Natural killer cell (primary cell): ENCODE measurements around the gene ADI1. TPM values are rescaled to one million over a fixed set of nuclear protein-coding genes. Genes with fewer than 3 reads are reported as not detected.
A peak's percentile ranks its signal among the peaks of the same experiment; 100 is the strongest.
"Not testable (repeated sequence)": the region's sequence is repeated elsewhere in the genome, so short reads cannot be mapped to it uniquely, and the experiment has no call there.

ENCODE experiments used
- ATAC-seq, 3 donors: fragments of 150-1000 bp in 2 of 3; fragments of 200-7000 bp in 1 of 3; cut with Tn5 transposase; 1 replicate in 1 of 3; 2 replicates in 2 of 3; pipeline ENCODE4 v1.10.0; 2021; ENCODE audit warnings: mild to moderate bottlenecking in 2 of 3, moderate library complexity in 2 of 3
- DNase-seq, 2 donors: peaks; one replicate each; pipeline versions ENCODE4 v3.0.0 to v3.0.0-alpha.2; 2013 to 2021; ENCODE audit warnings: mixed read lengths in 1 of 2
- H3K27ac ChIP-seq: one replicate; pipeline ENCODE4 v1.5.1; 2013; ENCODE audit warnings: mild to moderate bottlenecking, low read length
- H3K27me3 ChIP-seq: one replicate; pipeline ENCODE4 v1.6.1; 2013; ENCODE audit warnings: low read length; ENCODE audit not compliant: control insufficient read depth, insufficient read depth
- H3K36me3 ChIP-seq: one replicate; pipeline ENCODE4 v1.6.1; 2013; ENCODE audit warnings: low read length; ENCODE audit not compliant: control insufficient read depth, insufficient read depth
- H3K4me1 ChIP-seq: one replicate; pipeline ENCODE4 v1.6.1; 2013; ENCODE audit warnings: low read length; ENCODE audit not compliant: control insufficient read depth, insufficient read depth
- H3K4me3 ChIP-seq: one replicate; pipeline ENCODE4 v1.5.1; 2013; ENCODE audit warnings: low read length
- H3K9me3 ChIP-seq: one replicate; pipeline ENCODE4 v1.6.1; 2013; ENCODE audit warnings: low read length; ENCODE audit not compliant: control insufficient read depth, insufficient read depth
- H3K27ac Mint-ChIP-seq, 2 donors: one replicate each; pipeline ENCODE4 v1.8.0; 2022; ENCODE audit warnings: mild to moderate bottlenecking in 2 of 2, mixed read lengths in 2 of 2, moderate library complexity in 1 of 2
- H3K27me3 Mint-ChIP-seq, 2 donors: one replicate each; pipeline ENCODE4 v1.8.0; 2022; ENCODE audit warnings: low read depth in 2 of 2, mixed read lengths in 2 of 2
- H3K36me3 Mint-ChIP-seq: one replicate; pipeline ENCODE4 v1.8.0; 2022; ENCODE audit warnings: mixed read lengths
- H3K4me1 Mint-ChIP-seq, 2 donors: one replicate each; pipeline ENCODE4 v1.8.0; 2022; ENCODE audit warnings: mixed read lengths in 2 of 2
- H3K4me3 Mint-ChIP-seq: one replicate; pipeline ENCODE4 v1.8.0; 2022; ENCODE audit warnings: mild to moderate bottlenecking, moderate library complexity, mixed read lengths
- H3K9me3 Mint-ChIP-seq, 2 donors: one replicate each; pipeline ENCODE4 v1.8.0; 2022; ENCODE audit warnings: mixed read lengths in 2 of 2
- WGBS: methylation state at CpG from one replicate; pipeline ENCODE4 v1.1.7; 2013; ENCODE audit warnings: missing lambda C conversion rate; ENCODE audit not compliant: insufficient coverage; 5-methylcytosine and 5-hydroxymethylcytosine counted together
- intact Hi-C: fragments of 100-400 bp; cut with micrococcal nuclease; formaldehyde crosslinking; loops from one replicate; pipeline ENCODE4 v1.14.2; 2022
- total RNA-seq, 4 donors: library from RNA; stranded (reverse); fragments of 120-200 nt in 1 of 4; gene quantifications; one replicate each; pipeline versions ENCODE4 v1.2.3 to v1.2.4, GENCODE V29; 2013 to 2022
- TF ChIP-seq, protein P1 (sequence below): fragments of 200-600 bp; IDR thresholded peaks from one replicate; pipeline ENCODE4 v1.8.0; 2022; ENCODE audit warnings: antibody characterized with exemption

ADI1 gene
- total RNA-seq, 3 donors from 2014 or later (not counting 1 experiment from before 2014, with no cell fraction given) = 15.9 to 23.0 (median 17.4) TPM

DNA sequence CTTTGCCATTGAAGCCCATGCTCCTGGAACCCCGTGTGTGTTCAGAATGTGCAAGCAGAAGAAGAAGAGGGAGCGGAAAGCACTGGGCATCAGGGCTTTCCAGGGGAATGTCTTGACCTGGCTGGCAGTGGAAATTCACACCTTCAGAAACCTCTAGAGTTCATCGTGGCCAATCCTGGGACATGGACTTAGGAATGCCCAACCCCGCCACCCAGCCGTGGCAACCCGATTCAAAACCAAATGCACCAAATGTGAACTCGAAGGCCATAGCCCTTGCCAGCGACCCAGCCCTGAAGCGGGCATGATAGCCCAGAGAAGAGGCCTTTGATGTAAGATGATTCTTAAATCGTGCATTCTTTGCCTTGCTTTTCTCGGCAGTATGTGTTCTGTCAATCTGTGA is 69.4 kb downstream of the ADI1 start:
- 95% methylated on average over 11 of the region's 11 CpGs for WGBS
- TF ChIP-seq, protein P1, sequence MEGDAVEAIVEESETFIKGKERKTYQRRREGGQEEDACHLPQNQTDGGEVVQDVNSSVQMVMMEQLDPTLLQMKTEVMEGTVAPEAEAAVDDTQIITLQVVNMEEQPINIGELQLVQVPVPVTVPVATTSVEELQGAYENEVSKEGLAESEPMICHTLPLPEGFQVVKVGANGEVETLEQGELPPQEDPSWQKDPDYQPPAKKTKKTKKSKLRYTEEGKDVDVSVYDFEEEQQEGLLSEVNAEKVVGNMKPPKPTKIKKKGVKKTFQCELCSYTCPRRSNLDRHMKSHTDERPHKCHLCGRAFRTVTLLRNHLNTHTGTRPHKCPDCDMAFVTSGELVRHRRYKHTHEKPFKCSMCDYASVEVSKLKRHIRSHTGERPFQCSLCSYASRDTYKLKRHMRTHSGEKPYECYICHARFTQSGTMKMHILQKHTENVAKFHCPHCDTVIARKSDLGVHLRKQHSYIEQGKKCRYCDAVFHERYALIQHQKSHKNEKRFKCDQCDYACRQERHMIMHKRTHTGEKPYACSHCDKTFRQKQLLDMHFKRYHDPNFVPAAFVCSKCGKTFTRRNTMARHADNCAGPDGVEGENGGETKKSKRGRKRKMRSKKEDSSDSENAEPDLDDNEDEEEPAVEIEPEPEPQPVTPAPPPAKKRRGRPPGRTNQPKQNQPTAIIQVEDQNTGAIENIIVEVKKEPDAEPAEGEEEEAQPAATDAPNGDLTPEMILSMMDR = no peak

DNA sequence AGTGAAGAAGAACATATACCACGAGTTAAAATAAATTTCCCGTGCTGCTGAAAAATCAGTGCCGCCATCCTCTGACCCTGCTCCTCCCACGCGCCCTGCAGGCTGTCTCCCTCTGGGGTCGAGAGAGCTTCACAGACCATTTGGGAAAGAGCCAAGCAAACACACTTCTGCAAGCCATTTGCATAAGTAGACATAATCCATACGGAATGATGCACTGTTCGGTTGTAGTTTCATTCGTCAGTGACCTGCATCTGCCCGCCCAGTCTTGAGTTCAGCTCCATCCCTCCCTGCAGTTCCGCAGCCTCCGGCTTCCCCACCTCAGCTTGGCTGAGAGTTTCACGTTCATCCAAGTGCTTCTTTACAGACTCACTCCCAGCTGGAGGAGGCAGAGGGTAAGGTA is 70.2 kb downstream of the ADI1 start:
- Histone ChIP-seq H3K4me3 (no peak overlapping the region), H3K36me3 (peaks cover 52% of the 10 kb centered on the region), H3K4me1 (no peaks in the 10 kb centered on the region), H3K27me3 (no peaks in the 10 kb centered on the region), H3K27ac (no peak overlapping the region), H3K9me3 (no peaks in the 10 kb centered on the region)
- H3K27me3 Mint-ChIP-seq = no peaks in the 10 kb centered on the region
- H3K4me1 Mint-ChIP-seq = peaks cover 6 to 13% of the 10 kb centered on the region in 2 donors
- DNase-seq = no peak
- no peaks in the 10 kb centered on the region for H3K36me3 Mint-ChIP-seq
- TF ChIP-seq, protein P1 = no peak
- peak overlapping the region in 1 of 2 donors; percentile 36 for H3K27ac Mint-ChIP-seq
- intact Hi-C loops = no loop called here
- H3K9me3 Mint-ChIP-seq = no peaks in the 10 kb centered on the region
- no peak for ATAC-seq
- 95% methylated on average over 13 of the region's 13 CpGs for WGBS
- no peak overlapping the region for H3K4me3 Mint-ChIP-seq

More for the DNA sequence above, 69.4 kb downstream of the ADI1 start:
- Mint-ChIP-seq H3K4me3 (no peak overlapping the region), H3K27ac (no peak overlapping the region), H3K9me3 (no peaks in the 10 kb centered on the region), H3K36me3 (no peaks in the 10 kb centered on the region), H3K27me3 (no peaks in the 10 kb centered on the region), H3K4me1 (peaks cover 6 to 13% of the 10 kb centered on the region in 2 donors)
- Histone ChIP-seq H3K36me3 (peaks cover 46% of the 10 kb centered on the region), H3K27ac (no peak overlapping the region), H3K4me3 (no peak overlapping the region), H3K9me3 (no peaks in the 10 kb centered on the region), H3K4me1 (no peaks in the 10 kb centered on the region), H3K27me3 (no peaks in the 10 kb centered on the region)
- no peak for DNase-seq
- ATAC-seq = no peak
- intact Hi-C loops = no loop called here

DNA sequence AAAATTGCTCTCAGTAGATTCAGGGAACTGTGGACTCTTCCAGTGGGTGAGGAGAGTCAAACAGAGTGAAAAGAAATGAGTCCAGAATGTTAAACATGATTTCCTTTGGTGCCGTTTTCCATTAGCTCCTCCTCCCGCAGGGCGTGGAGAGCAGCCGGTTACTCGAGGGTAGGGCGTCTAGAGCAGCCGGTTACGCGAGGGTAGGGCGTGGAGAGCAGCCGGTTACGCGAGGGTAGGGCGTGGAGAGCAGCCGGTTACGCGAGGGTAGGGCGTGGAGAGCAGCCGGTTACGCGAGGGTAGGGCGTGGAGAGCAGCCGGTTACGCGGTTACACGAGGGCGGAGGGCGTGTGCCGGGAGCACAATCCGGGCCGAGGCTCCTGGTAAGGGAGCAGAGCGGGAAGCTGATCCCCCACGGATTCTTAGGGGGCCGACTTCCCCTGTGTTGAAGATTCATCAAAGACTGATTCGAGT is 70.9 kb downstream of the ADI1 start:
- H3K4me1 Mint-ChIP-seq = peaks cover 6 to 13% of the 10 kb centered on the region in 2 donors
- H3K4me3 Mint-ChIP-seq, H3K4me1 ChIP-seq, H3K9me3 ChIP-seq, H3K4me3 ChIP-seq, H3K36me3 Mint-ChIP-seq, H3K27ac Mint-ChIP-seq, H3K27ac ChIP-seq, DNase-seq, H3K27me3 ChIP-seq, ATAC-seq, H3K9me3 Mint-ChIP-seq, H3K27me3 Mint-ChIP-seq, intact Hi-C loops: not testable (repeated sequence)
- H3K36me3 ChIP-seq = peaks cover 57% of the 10 kb centered on the region
- WGBS = 97% methylated on average over 35 of the region's 35 CpGs

DNA sequence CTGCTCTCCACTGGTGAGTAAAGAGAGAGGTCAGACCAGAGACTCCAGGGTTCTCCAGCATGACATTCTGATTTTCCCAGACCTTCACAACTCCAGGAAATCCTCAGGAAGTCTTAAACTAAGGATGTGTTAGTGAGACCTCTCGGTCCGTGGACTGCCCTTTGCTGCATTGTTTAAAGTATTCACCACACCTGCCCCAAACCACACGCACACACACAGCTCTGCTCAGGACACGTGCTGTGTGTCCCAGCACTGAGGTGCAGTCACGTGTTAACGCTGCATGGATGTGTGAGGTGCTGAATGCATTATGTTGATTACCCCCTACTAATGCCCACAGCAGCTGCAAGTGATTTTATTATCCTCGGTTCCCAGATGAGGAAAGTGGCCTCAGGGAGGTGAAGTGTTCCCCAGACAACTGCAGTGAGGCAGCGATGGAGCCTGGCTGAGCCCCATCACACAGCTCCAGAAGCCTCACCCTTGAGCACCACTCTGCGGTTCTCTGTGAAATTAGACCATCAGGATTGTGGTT is 71.5 kb downstream of the ADI1 start:
- TF ChIP-seq, protein P1 = no peak
- H3K27me3 ChIP-seq = no peaks in the 10 kb centered on the region
- H3K4me1 Mint-ChIP-seq = peaks cover 6 to 13% of the 10 kb centered on the region in 2 donors
- no peak overlapping the region for H3K4me3 ChIP-seq
- DNase-seq = no peak
- no peak overlapping the region for H3K4me3 Mint-ChIP-seq
- H3K27ac ChIP-seq = no peak overlapping the region
- 94% methylated on average over 7 of the region's 9 CpGs for WGBS
- H3K36me3 ChIP-seq = peaks cover 55% of the 10 kb centered on the region
- intact Hi-C loops = no loop called here
- no peaks in the 10 kb centered on the region for H3K4me1 ChIP-seq
- no peaks in the 10 kb centered on the region for H3K9me3 Mint-ChIP-seq
- no peak for ATAC-seq
- H3K36me3 Mint-ChIP-seq = no peaks in the 10 kb centered on the region
- H3K9me3 ChIP-seq = no peaks in the 10 kb centered on the region
- no peak overlapping the region for H3K27ac Mint-ChIP-seq
- H3K27me3 Mint-ChIP-seq = no peaks in the 10 kb centered on the region

Other genes with a start within 250 kb of the ADI1 start
- 10 to 100 TPM; 26.8 to 28.8 (median 27.9) TPM for gene EIPR1, start 141.7 kb downstream of the ADI1 start, total RNA-seq
- 10 to 100 TPM; 65.1 to 92.6 (median 86.7) TPM for gene TRAPPC12, start 139.8 kb downstream of the ADI1 start, total RNA-seq
- 10 to 100 TPM; 25.6 to 30.6 (median 26.3) TPM for gene RNASEH1, start 38.8 kb upstream of the ADI1 start, total RNA-seq
- 1,000 to 10,000 TPM in 2 of 3 donors, 100 to 1,000 TPM in 1; 815 to 1,068 (median 1,001) TPM for gene RPS7, start 55.7 kb upstream of the ADI1 start, total RNA-seq
- under 1 TPM in 1 of 3 donors, not detected in 2; 0.61 TPM for gene COLEC11, start 75.6 kb upstream of the ADI1 start, total RNA-seq
- not detected for gene ALLC, start 138.7 kb upstream of the ADI1 start, total RNA-seq
- not detected for gene DCDC2C, start 184.0 kb upstream of the ADI1 start, total RNA-seq